H9 (cell line): Measurements from ENCODE around the gene WNT3A. TPM values are rescaled to one million over a fixed set of nuclear protein-coding genes. Genes with fewer than 3 reads are reported as not detected.

Experiments
- DNase-seq: peaks from one replicate; pipeline ENCODE4 v3.0.0-alpha.2; 2017
- H2AFZ ChIP-seq: one replicate; pipeline ENCODE4 v1.6.1; 2013; ENCODE audit warnings: mild to moderate bottlenecking, low read length, control low read depth, moderate library complexity
- H2AK5ac ChIP-seq: 2 replicates; pipeline ENCODE4 v1.6.1; 2013; ENCODE audit warnings: low read length, control low read depth, mixed read lengths; ENCODE audit not compliant: insufficient read length
- H2BK120ac ChIP-seq: one replicate; pipeline ENCODE4 v1.6.1; 2013; ENCODE audit warnings: low read depth, mild to moderate bottlenecking, low read length, control low read depth, inconsistent platforms; ENCODE audit not compliant: poor library complexity, severe bottlenecking
- H2BK12ac ChIP-seq: 2 replicates; pipeline ENCODE4 v1.6.1; 2013; ENCODE audit warnings: low read length, control low read depth, mixed read lengths, low read depth; ENCODE audit not compliant: insufficient read length
- H2BK15ac ChIP-seq: 2 replicates; pipeline ENCODE4 v1.6.1; 2013; ENCODE audit warnings: low read depth, low read length, control low read depth
- H2BK20ac ChIP-seq: one replicate; pipeline ENCODE4 v1.6.1; 2013; ENCODE audit warnings: low read depth, mild to moderate bottlenecking, low read length, control low read depth, inconsistent platforms; ENCODE audit not compliant: poor library complexity, severe bottlenecking
- H2BK5ac ChIP-seq: 2 replicates; pipeline ENCODE4 v1.6.1; 2013; ENCODE audit warnings: low read length, control low read depth, mixed read lengths; ENCODE audit not compliant: insufficient read length
- H3K14ac ChIP-seq: 2 replicates; pipeline ENCODE4 v1.6.1; 2013; ENCODE audit warnings: low read length, control low read depth; ENCODE audit not compliant: insufficient read depth
- H3K18ac ChIP-seq: 2 replicates; pipeline ENCODE4 v1.6.1; 2013; ENCODE audit warnings: low read depth, mild to moderate bottlenecking, mixed read lengths, low read length, control low read depth; ENCODE audit not compliant: insufficient read length
- H3K23ac ChIP-seq: 2 replicates; pipeline ENCODE4 v1.6.1; 2013; ENCODE audit warnings: low read length, control low read depth, mixed read lengths, low read depth; ENCODE audit not compliant: insufficient read length
- H3K23me2 ChIP-seq: 2 replicates; pipeline ENCODE4 v1.6.1; 2013; ENCODE audit warnings: low read depth, mild to moderate bottlenecking, mixed read lengths, low read length, control low read depth; ENCODE audit not compliant: insufficient read length, poor library complexity, severe bottlenecking
- H3K27ac ChIP-seq: 2 replicates; pipeline ENCODE4 v1.5.1; 2013; ENCODE audit warnings: low read length, control low read depth, mixed read lengths, low read depth; ENCODE audit not compliant: insufficient read length
- H3K27me3 ChIP-seq: 2 replicates; pipeline ENCODE4 v1.6.1; 2013; ENCODE audit warnings: low read length, control low read depth, inconsistent platforms; ENCODE audit not compliant: insufficient read depth
- H3K4ac ChIP-seq: 2 replicates; pipeline ENCODE4 v1.6.1; 2013; ENCODE audit warnings: low read depth, mild to moderate bottlenecking, control low read depth, inconsistent platforms, low read length, moderate library complexity
- H3K4me1 ChIP-seq: 2 replicates; pipeline ENCODE4 v1.6.1; 2013; ENCODE audit warnings: low read length, control low read depth, inconsistent platforms; ENCODE audit not compliant: insufficient read depth
- H3K4me2 ChIP-seq: 2 replicates; pipeline ENCODE4 v1.6.1; 2013; ENCODE audit warnings: low read length, control low read depth, mixed read lengths; ENCODE audit not compliant: insufficient read length, insufficient read depth
- H3K56ac ChIP-seq: 2 replicates; pipeline ENCODE4 v1.6.1; 2013; ENCODE audit warnings: low read depth, mild to moderate bottlenecking, mixed read lengths, low read length, control low read depth; ENCODE audit not compliant: insufficient read length
- H3K79me1 ChIP-seq: 2 replicates; pipeline ENCODE4 v1.6.1; 2013; ENCODE audit warnings: low read depth, mild to moderate bottlenecking, moderate library complexity, low read length, control low read depth, inconsistent platforms; ENCODE audit not compliant: insufficient read depth, poor library complexity, severe bottlenecking
- H3K79me2 ChIP-seq: 2 replicates; pipeline ENCODE4 v1.6.1; 2013; ENCODE audit warnings: low read length, control low read depth, inconsistent platforms; ENCODE audit not compliant: insufficient read depth
- H3K9ac ChIP-seq: 2 replicates; pipeline ENCODE4 v1.6.1; 2013; ENCODE audit warnings: low read length, control low read depth, mixed read lengths; ENCODE audit not compliant: insufficient read length; ENCODE audit errors: extremely low read depth
- H3K9me3 ChIP-seq: one replicate; pipeline ENCODE4 v1.6.1; 2013; ENCODE audit warnings: low read depth, low read length, inconsistent platforms; ENCODE audit not compliant: control insufficient read depth
- H3T11ph ChIP-seq: one replicate; pipeline ENCODE4 v1.6.1; 2013; ENCODE audit warnings: mild to moderate bottlenecking, low read length, control low read depth, inconsistent platforms
- H4K20me1 ChIP-seq: one replicate; pipeline ENCODE4 v1.6.1; 2013; ENCODE audit not compliant: control insufficient read depth, insufficient read length, insufficient read depth
- H4K5ac ChIP-seq: 2 replicates; pipeline ENCODE4 v1.6.1; 2013; ENCODE audit warnings: low read depth, mild to moderate bottlenecking, mixed read lengths, low read length, control low read depth; ENCODE audit not compliant: insufficient read length
- H4K8ac ChIP-seq: replicated peaks from 2 replicates; pipeline ENCODE4 v1.6.1; 2013; ENCODE audit warnings: low read length, control low read depth, mixed read lengths, low read depth; ENCODE audit not compliant: insufficient read length
- H4K91ac ChIP-seq: 2 replicates; pipeline ENCODE4 v1.6.1; 2013; ENCODE audit warnings: low read depth, mild to moderate bottlenecking, moderate library complexity, mixed read lengths, low read length, control low read depth; ENCODE audit not compliant: insufficient read length
- H3K27ac Mint-ChIP-seq, 3 experiments: 2 replicates in 2 of 3; 3 replicates in 1 of 3; pipeline ENCODE4 v1.8.0; 2020 to 2021; ENCODE audit warnings: mixed read lengths in 3 of 3, mild to moderate bottlenecking in 1 of 3, moderate library complexity in 1 of 3
- H3K27me3 Mint-ChIP-seq: 2 replicates; pipeline ENCODE4 v1.8.0; 2021; ENCODE audit warnings: low read depth, mild to moderate bottlenecking, moderate library complexity, mixed read lengths
- H3K36me3 Mint-ChIP-seq, 3 experiments: 2 replicates in 2 of 3; 3 replicates in 1 of 3; pipeline ENCODE4 v1.8.0; 2020 to 2021; ENCODE audit warnings: low read depth in 3 of 3, mixed read lengths in 3 of 3; ENCODE audit not compliant: insufficient read depth in 1 of 3
- H3K4me1 Mint-ChIP-seq, 2 experiments: 2 replicates each; pipeline ENCODE4 v1.8.0; 2020; ENCODE audit warnings: mixed read lengths in 2 of 2
- H3K4me3 Mint-ChIP-seq, 2 experiments: 2 replicates in 1 of 2; 3 replicates in 1 of 2; pipeline ENCODE4 v1.8.0; 2020 to 2021; ENCODE audit warnings: mild to moderate bottlenecking in 2 of 2, mixed read lengths in 2 of 2, moderate library complexity in 1 of 2
- H3K9me3 Mint-ChIP-seq, 2 experiments: 2 replicates in 1 of 2; 3 replicates in 1 of 2; pipeline ENCODE4 v1.8.0; 2020; ENCODE audit warnings: mild to moderate bottlenecking in 2 of 2, mixed read lengths in 2 of 2, moderate library complexity in 1 of 2
- CTCF ChIP-seq: fragments of 200-600 bp; sonication (generic); conservative IDR thresholded peaks from 3 replicates; pipeline ENCODE4 v1.8.0; 2021; ENCODE audit warnings: antibody characterized with exemption, mild to moderate bottlenecking
- WGBS: extraction: QIAGEN DNeasy Blood & Tissue Kit; methylation state at CpG from one replicate; pipeline ENCODE4 v1.1.7; 2013; ENCODE audit warnings: missing lambda C conversion rate, low lambda C conversion rate, mixed read lengths; ENCODE audit not compliant: insufficient read length; ENCODE audit errors: extremely low coverage; 5-methylcytosine and 5-hydroxymethylcytosine counted together
- total RNA-seq: library from RNA; stranded (reverse); gene quantifications from 2 replicates; pipeline ENCODE4 v1.2.1, GENCODE V29; 2021

The WNT3A gene
- total RNA-seq, 1 experiment from 2014 or later, result 0.17 TPM

- Histone ChIP-seq H2AFZ (no peak overlapping the region), H3K4me1 (no peaks in the 10 kb centered on the region; the same call in 1 of the 2 replicates), H3T11ph (no peak overlapping the region), H3K27me3 (peaks cover 48% of the 10 kb centered on the region), H4K20me1 (no peaks in the 10 kb centered on the region), H3K4ac (no peak overlapping the region), H3K9me3 (no peaks in the 10 kb centered on the region), H3K23me2 (peaks cover 15% of the 10 kb centered on the region), H2BK20ac (no peak overlapping the region), H3K9ac (no peak overlapping the region), H2BK5ac (no peak overlapping the region), H3K27ac (no peak overlapping the region), H3K79me1 (no peaks in the 10 kb centered on the region), H3K23ac (no peak overlapping the region), H3K4me2 (no peak overlapping the region), H2BK12ac (no peak overlapping the region), H2BK15ac (no peak overlapping the region), H3K14ac (no peak overlapping the region), H4K91ac (no peak overlapping the region), H3K56ac (no peak overlapping the region), H4K8ac (no peak overlapping the region), H2BK120ac (no peak overlapping the region), H4K5ac (no peak overlapping the region), H3K79me2 (no peaks in the 10 kb centered on the region), H2AK5ac (no peak overlapping the region), H3K18ac (no peak overlapping the region)
- TF ChIP-seq CTCF, result no peak
- no peaks in the 10 kb centered on the region; a peak in 1 of 7 replicates for H3K36me3 Mint-ChIP-seq
- DNase-seq, result no peak
- H3K9me3 Mint-ChIP-seq, result peaks cover 5% of the 10 kb centered on the region in 2 experiments; a peak in 2 of 5 replicates
- no peak overlapping the region for H3K27ac Mint-ChIP-seq
- peaks cover 16 to 25% of the 10 kb centered on the region in 2 experiments for H3K4me1 Mint-ChIP-seq
- H3K27me3 Mint-ChIP-seq, result peaks cover 95% of the 10 kb centered on the region
- no CpG with 5 or more reads among the region's 3 CpGs for WGBS
- H3K4me3 Mint-ChIP-seq, result no peak overlapping the region
Observed at GRCh38 chr1:228002792-228003191, 4.0 kb upstream of the WNT3A start.
